LHCN-M2 (cell line): Measurements from ENCODE around the gene C11orf21. TPM values are rescaled to one million over a fixed set of nuclear protein-coding genes. Genes with fewer than 3 reads are reported as not detected.
"Not testable (repeated sequence)": the region's sequence is repeated elsewhere in the genome, so short reads cannot be mapped to it uniquely, and the experiment has no call there.

Source experiments
- DNase-seq: peaks from one replicate; pipeline ENCODE4 v3.0.0-alpha.2; 2012; ENCODE audit warnings: low read depth
- total RNA-seq: library from RNA; depleted of rRNA; stranded (reverse); fragments of >200 nt; gene quantifications from 2 replicates; pipeline ENCODE4 v1.2.3, GENCODE V29; 2014

C11orf21 gene
- total RNA-seq, 1 experiment from 2014 or later = not detected

DNA sequence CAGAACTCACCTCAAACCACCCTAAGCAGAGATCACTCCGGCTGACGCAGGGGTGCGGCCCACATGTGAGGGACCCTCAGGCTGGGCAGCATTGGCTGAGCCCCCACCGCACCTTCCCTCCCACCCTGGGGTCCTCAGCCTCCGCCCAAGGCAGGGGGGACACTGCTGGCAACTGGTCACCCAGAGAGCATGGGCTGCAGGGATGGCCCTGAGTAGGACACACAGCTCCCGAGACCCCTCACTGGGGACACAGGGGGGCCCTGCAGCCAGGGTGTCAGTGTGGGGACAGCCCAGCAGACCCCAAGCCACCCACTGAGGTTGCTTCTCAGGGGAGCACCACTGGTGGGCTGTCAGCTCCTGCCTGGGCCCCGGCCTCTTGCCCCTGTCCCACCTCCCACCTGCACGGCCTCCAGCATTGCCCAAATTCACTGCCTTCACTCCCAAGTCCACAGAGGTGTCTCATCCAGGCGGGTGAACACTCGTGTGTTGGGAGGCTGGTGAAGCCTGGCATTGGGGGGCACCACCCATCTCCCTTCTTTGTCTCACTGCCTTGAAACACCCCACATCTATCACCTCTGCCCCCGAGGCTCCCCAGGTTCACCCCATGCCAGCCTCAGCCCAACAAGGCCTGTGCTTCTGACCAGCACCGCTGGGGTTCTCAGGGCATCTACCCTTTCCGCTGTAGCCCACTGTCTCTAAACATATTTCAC is 4.7 kb downstream of the C11orf21 start:
- DNase-seq = no peak

DNA sequence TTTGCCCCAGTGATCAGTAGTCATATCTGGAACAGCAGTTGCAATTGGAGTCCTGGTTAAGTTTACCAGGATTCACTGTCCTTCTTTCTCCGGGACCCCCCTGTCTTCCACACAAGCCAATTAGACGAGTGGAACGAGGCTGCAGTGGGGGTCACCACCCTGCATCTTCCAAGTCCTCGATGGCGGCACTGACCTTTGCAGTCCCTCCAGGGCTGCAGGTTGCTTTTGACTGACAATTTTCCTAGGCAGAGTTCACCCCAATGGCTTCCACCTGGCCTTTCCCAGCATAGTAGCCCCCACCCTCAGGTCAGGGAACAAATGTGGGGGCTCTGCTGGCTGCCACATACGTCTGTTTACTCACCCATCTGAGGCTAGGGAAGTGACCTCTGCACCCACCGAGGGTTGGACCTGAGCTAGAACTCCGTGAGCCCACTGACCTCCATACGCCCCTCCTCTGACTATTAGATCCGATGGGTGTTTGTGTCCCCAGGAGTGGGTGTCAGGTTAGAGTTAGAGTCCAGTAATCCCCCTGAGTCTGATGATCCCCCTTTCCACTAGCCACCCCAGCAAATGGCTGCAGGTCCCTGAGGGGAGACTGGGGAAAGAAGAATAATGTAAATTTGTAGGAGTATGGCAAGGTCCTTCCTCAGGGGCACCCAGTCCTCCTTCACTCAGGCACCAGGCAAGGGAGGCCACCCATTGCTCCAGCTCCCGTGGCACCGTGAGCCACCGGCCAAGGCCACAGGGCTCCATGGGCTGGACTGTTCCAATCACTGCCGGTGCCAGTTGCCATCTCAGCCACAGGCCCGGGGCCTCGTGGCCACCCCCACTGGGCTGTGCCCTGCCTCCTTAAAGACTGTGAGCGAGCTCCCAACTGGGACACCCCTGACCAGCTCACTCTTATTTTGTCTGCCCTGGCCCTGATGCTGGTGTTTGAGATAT is 5.5 kb downstream of the C11orf21 start:
- DNase-seq = no peak

DNA sequence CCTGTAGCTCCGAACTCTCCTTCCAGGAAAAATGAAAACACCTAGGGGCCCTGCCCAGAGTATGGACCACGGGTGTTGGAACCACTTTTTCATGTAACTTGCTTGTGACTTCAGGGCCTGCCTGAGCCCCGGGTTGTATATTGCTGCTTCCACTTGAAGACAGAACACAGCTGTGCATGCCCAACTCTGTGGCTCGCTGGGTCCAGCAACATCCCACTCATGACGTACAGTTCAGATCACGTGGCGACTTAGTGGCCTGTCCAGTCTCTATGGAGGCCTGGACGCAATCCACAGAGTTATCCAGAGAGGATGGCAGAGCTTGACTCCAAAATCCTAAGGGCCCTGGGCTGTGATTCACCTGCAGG is 6.8 kb downstream of the C11orf21 start:
- no peak for DNase-seq

DNA sequence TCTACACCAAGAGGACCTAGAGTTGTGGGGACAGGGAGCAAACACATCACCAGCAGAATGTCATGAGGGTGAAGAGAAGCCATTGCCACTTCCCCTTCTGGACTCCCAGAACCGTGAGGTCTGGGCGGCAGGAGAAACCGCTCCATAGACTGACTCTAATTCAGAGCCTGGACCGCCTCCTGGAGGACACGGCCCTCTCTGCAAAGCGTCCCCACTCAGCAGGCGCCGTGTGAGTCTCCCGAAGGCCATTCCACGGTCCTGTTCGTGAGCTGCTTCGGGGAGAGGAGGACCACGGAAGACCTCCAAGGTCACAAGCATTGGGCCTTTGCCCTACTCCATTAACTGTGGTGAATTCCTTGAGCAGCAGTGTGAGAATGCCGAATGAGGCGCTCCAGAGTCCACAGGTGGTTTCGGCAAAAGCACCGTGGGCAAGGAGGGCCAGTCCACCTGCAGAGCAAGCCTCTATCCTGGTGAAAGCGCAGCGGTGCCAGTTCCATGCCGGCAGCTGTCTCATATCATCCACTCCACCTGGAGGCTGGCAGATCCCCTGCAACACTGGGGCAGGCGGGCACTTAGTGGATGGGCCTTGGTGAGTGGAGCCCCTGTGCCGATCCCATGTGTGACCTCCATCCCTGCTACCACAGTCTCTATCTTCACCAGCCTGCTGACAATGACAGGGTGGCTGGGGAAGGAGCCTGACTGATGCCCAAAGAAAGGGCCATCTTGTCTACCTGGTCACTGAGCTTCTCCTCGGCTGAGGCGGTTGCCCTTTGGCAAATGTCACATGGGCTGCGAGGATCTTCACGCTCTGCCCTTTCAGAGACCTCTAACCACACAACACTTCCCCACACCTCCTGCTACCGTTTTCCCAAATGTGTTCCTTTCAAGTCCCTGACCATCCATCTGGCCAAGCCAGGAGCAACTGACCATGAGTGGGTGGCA is 7.5 kb downstream of the C11orf21 start:
- DNase-seq = no peak

DNA sequence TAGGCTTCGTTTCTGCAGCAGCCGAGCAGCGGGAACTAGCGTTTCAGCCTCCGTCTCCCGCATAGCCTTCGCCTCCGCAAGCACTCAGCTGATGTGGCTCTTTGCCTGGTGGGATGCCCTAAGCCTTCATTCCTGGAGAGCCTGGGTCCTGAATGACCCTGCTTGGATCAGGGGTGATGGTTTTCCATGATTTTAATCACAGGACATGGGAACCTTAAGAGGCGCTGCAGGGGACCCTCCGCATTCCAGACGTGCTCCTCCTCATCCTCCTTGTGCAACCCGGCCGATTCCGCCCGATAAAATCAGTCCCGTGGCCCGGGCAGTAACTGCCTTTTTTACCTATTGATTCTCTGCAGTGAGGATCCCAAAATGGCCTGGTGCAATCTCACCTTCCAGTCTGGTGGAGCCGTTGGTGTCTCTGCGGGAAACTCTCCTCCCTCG is 8.2 kb downstream of the C11orf21 start:
- no peak for DNase-seq

DNA sequence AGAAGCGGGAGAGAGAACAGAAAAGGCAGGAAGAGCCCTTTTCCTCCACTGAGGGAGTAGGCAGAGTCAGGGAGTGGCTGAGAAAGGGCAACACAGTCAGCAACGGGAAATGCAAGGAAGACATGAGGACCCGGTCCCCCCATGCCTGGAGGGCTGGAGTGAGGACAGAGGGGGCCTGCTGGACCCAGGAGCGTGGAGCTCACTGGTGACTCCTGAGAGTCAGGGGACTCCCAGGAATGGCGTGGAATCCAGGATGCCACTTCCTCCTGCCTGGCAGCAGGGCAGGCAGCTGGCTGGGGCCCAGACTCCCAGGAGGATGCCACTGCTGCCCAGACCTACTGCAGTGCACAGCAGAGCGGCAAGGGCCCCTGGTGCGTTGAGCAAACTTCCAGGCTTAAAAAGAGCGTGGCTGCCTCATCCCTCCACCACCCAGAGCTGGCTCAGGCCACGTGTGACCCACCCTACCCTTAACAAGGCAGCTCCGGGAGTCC is 11.3 kb downstream of the C11orf21 start:
- no peak for DNase-seq

DNA sequence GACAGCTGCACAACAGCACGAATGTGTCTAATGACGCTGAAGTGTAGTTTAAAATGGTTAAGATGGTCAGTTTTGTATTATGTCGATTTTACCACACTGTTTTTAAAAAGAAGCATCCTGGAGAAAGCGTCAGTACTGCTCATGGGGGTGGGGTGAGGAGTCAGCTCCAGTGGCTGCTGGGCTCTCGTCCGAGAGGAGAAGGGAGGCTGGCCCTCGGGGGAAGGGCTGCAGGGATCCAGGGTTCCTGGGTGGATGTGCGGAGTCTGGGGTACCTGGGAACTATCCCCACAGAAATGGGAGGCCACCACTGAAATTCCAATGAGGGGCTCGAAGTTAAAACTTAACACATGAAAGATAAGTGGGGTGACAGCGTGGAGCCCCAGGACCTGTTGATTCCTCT is 11.9 kb downstream of the C11orf21 start:
- no peak for DNase-seq

DNA sequence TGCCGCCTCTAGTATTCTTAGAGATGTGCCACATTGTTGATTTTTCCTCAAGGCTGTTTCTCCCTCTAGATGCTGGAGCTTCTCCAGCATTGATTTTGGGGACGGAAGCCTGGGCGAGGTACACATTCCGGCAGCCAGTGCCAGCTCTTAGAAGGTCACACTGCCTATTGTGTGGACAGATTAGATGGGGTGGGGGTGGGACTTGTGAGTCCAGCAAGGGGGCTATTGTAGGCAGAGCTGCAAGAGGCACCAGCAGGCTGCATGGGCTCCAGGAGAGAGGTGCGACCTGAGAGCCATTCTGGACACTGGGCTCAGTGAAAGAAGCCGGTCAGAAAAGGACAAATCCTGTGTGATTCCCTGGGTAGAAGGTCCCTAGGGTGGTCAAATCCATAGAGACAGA is 12.4 kb downstream of the C11orf21 start:
- DNase-seq = no peak

DNA sequence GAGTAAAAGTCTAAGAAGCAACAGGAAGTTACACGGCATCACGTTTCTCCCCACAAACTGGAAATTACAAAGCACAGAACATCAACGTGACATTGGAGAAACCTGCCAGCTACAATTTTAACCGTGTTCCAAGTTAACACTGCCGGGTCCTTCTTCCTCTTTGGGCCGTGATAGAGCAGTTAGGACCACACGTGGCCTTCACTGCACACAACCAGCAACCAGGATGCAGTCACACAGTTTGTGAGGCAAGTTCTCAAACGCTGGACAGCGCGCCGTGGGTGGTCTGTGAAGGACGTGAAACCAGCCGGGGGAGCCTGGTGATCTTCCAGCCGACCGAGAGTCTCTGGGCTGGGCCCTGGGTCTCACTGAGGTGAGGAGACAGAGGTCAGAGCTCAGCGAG is 14.6 kb downstream of the C11orf21 start:
- no peak for DNase-seq

DNA sequence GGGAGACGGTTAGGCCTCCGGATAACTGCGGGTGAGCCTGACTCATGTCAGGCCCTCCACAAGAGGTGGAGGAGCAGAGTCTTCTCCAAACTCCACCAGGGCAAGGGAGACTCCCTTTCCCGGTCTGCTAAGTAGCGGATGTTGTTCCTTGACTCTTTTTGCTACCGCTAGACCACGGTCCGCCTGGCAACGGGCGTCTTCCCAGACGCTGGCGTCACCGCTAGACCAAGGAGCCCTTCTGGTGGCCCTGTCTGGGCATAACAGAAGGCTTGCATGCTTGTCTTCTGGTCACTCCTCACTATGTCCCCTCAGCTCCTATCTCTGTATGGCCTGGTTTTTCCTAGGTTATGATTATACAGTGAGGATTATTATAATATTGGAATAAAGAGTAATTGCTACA is 15.4 kb downstream of the C11orf21 start:
- not testable (repeated sequence) for DNase-seq

DNA sequence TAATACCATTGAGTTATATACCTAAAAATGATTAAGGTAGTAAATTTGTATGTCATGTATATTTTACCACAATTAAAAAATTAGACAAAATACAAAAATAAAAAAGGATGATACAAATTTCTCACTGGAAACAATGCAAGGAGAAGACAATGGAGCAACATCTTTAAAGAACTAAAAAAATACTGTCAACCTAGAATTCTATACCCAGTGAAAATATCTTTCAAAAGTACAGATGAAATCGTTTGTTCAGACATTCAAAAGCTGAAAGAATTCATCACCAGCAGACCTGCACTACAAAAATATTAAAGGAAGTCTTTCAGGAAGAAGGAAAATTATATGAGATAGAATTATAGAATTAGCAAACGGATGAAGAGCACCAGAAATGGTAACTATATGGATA is 21.5 kb downstream of the C11orf21 start:
- DNase-seq = no peak

DNA sequence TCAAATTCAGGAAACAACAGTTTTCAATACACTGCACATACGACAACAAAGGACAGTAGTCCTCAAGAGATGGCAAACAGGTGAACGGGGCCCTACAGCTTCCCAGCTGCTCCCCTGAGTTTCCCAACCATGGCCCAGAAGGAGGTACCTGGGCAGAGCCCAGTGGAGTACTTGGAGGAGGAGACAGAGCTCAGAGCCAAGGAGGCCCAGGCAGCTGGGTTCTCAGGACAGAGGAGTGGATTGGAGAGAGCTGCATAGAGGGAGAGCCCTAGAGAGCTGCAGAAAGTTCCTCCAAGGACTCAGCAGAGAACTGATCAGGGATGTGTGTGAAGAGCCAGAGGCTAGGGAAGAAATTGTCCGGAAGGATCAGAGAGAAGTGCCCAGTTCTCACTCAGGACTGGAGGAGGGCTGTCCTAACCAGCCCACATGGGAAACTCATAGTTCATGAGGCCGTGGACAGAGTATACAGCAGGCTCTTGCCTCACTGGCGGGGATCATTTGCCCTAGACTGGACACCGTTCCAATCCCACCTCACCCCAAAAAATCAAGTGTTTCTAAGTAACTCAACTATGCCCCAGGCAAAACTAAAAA is 23.7 kb downstream of the C11orf21 start:
- DNase-seq = no peak

DNA sequence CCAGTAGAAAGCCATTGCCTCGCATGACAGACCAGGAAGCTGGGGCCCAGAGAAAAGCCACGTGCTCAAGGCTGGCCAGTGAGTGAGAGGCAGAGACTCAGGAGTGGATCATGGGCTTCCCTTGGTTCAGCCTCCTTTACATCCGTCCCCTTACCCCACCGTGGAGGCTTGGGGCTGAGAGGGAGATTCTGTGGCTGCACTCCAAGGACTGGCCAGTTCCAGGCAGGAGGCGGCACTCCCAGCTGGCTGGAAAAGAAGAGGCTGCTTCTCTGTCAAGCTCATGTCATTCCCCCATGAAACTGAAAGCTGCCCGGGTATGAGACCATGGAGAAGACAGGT is 24.7 kb downstream of the C11orf21 start:
- no peak for DNase-seq

DNA sequence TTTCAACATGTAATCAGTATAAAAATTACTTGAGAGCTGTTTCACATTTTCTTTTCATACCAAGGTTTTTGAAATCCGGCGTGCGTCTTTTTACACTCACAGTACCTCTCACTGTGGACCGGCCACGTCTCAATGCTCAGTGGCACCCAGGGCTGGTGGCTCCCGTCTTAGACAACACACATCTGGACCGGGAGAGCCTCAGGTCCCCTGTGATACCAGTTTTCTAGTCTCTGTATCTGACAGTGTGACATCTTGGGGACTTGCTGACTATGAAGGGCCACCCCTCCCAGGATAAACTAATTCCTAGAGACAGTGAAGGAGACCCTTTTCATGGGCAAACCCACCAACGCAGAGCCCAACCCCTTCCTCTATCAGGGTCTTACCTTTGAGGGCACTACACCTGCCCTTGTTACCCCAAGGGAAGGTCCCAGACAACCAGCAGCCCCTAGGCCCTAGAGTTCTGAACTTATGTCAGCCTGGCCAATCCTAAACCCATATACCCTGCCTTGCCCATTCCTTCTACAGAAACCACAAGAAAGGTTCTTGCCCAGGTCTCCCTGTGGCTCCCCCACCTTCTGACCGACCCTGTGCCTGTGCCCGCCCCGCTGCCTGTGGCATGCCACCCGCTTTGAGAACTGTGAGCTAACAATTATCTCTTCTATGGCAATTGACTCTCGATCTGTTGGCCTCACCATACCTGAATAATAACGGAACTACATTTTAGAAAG is 25.3 kb downstream of the C11orf21 start:
- no peak for DNase-seq

DNA sequence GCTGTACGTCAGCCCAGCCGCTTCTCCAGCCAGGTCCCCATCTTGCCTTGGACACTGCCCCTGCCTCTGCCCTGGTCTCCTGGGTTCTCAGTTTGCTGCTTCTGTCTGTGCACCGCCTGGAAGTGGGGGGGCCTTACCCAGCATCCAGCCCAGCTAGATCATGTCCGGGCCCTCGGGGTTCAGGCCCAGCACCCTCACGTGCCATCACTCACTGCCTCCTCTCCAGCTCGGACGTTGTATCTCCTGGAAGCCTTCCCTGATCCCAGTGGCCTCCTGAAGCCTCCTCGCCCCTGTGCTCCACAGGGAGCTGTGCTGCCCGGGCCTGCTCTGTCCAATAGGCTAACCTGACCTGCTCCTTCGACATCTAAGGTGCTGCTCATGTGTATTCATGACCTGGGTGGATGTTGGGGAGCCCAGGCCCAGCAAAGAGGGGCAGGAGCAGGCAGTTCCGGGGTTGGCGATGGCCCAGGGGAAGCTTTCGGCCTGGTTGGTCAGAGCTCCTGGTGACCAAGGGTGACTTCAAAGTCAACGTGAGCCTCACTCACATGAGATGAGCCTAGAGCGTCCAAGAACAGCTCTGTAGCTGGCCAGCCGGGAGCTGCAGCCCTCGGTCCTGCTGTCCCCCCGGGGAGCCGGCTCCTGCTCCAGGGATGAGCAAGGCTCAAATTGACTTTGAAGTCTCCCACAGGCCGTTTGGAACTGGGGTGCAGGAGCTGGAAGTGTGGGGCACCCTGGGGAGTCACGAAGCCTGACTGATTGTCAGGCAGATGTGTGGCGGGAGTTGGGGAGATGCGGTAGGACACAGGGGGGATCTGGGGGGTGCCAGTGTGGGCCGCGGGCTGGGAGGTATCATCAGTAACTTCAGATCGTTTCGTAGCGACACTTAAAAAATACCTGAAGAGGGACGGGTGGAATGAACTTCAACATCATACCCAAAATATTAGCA is 26.1 kb downstream of the C11orf21 start:
- DNase-seq = no peak

DNA sequence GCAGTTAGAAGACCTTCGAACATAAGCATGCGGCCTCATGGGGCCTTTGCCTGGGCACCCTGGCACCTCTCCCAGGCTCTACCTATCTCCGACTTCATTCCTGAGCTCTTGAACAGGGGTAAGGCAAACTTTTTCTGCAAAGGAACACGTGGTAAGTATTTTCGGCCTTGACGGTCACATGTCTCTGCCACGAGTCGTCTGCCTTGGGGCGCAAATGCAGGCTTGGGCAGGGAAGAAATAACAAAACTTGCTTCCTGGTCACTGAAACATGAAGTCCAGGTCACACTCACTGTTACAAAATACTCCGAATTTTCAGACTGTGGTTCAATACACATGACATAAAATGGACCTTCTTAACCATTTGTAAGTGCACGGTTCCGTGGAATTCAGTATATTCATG is 27.9 kb downstream of the C11orf21 start:
- no peak for DNase-seq

DNA sequence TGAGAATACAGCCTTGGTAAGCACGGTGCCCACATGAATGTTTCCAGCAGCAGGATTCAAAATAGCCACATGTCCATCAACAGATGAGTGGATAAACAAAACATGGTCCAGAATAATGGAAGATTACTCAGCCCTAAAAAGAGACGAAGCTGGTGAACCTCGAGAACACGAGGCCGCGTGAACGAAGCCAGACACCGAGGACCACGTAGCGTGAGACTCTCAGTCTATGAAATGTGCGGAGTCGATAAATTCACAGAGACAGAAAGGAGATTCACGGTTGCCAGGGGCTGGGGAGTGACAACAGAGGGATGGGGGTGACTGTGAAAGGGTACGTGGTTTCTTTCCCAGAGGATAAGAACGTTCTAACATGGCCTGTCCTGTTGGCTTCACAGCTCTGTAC is 28.4 kb downstream of the C11orf21 start:
- no peak for DNase-seq

DNA sequence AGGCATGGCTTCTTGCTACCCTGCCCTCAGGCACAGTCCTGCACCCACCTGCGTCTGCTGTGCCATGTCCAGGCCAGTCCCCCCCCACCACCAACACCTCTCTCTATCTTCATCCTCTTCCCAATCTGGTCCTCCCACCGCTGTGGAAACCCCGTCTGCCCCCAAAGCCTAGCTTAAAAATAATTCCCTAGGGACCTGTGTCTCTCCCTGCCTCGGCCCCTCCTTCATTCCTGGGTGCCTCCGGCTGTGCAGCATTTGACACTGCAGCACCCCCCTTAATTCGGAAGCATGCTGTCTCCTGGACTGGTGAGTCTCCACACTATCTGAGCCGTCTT is 28.8 kb downstream of the C11orf21 start:
- DNase-seq = no peak

DNA sequence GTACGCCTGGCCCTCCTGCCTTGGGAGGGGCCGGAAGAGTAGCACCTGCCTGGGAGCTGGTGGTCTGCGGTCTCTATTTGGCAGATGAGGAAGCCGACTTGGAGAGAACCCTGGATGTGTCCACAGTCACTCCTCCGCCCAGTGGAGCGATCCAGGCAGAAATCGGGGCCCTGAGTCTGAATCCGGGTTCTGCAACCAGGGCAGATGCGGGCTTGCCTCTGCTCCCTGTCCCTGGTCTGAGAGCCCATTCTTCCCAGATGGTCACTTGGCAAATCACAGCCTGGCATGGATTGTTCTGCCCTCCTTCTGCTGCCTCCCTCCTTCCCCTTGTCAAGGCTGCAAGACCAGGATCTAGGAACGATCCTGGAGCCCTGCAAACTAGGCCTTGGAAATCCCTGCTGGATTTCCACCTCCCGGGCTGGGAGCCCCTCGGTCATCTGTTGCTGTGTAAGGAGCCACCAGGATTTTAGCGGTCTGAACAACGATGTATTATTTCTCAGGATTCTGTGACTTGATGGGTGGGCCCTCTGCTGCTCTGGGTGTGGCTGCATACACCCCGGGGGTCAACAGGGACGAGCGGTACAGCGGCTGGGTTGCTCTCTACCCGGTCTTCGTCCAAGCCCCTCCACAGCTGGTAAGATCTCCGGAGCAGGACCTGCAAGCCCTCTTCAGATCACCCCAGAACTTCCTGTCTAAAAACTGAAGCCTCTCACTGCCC is 29.3 kb downstream of the C11orf21 start:
- DNase-seq = no peak
